Breast epithelium (tissue), 4 donors: ENCODE measurements around the gene NUTF2. TPM values are rescaled to one million over a fixed set of nuclear protein-coding genes. Genes with fewer than 3 reads are reported as not detected.

Experiments
- DNase-seq, 2 donors: peaks; one replicate each; pipeline ENCODE4 v3.0.0-alpha.2; 2019; ENCODE audit warnings: low spot score in 2 of 2
- H3K27ac ChIP-seq, 2 donors: fragments of 200-600 bp; sonication (generic) in 1 of 2; one replicate each; pipeline ENCODE4 v1.5.1; 2016 to 2019; ENCODE audit warnings: mild to moderate bottlenecking in 1 of 2
- H3K27me3 ChIP-seq, 2 donors: fragments of 200-600 bp; sonication (generic) in 1 of 2; one replicate each; pipeline versions ENCODE4 v1.5.1 to v1.6.0; 2017 to 2019; ENCODE audit warnings: control low read depth in 1 of 2, mild to moderate bottlenecking in 1 of 2
- H3K36me3 ChIP-seq: fragments of 200-600 bp; one replicate; pipeline ENCODE4 v1.5.1; 2019
- H3K4me1 ChIP-seq, 2 donors: fragments of 200-600 bp; sonication (generic); one replicate each; pipeline ENCODE4 v1.5.1; 2016 to 2019; ENCODE audit warnings: control low read depth in 1 of 2
- H3K4me3 ChIP-seq, 3 donors: fragments of 200-600 bp; sonication (generic); 1 replicate in 2 of 3; 2 replicates in 1 of 3; pipeline ENCODE4 v1.5.1; 2016 to 2019; ENCODE audit warnings: mild to moderate bottlenecking in 3 of 3, moderate library complexity in 2 of 3
- H3K9me3 ChIP-seq, 2 donors: fragments of 200-600 bp; sonication (generic) in 1 of 2; one replicate each; pipeline ENCODE4 v1.5.1; 2016 to 2019; ENCODE audit warnings: control low read depth in 1 of 2
- CTCF ChIP-seq, 3 donors: fragments of 450-650 bp; IDR thresholded peaks; one replicate each; pipeline ENCODE4 v1.5.1; 2016 to 2017; ENCODE audit warnings: antibody characterized with exemption in 3 of 3, mild to moderate bottlenecking in 3 of 3, moderate library complexity in 3 of 3
- POLR2A ChIP-seq: fragments of 450-650 bp; IDR thresholded peaks from one replicate; pipeline ENCODE4 v1.6.1; 2016; ENCODE audit warnings: antibody characterized with exemption, mild to moderate bottlenecking, moderate library complexity
- POLR2AphosphoS5 ChIP-seq, 3 donors: sonication (generic); formaldehyde crosslinking; IDR thresholded peaks; one replicate each; pipeline ENCODE4 v1.6.1; 2017; ENCODE audit warnings: antibody characterized with exemption in 3 of 3
- intact Hi-C: fragments of 100-400 bp; cut with DNase I; formaldehyde crosslinking; loops from one replicate; pipeline ENCODE4 v1.15.1; 2023; ENCODE audit warnings: low total_unique reads
- total RNA-seq, 3 donors: library from RNA; depleted of rRNA; stranded (reverse); fragments of >200 nt; gene quantifications; one replicate each; pipeline ENCODE4 v1.1.0, GENCODE V29; 2016

NUTF2 gene
- total RNA-seq = 100 to 1,000 TPM in 1 of 3 donors, 10 to 100 TPM in 2; 91.5 to 168 (median 94.8) TPM

GRCh38 chr16:67846320-67847063, at the start of gene NUTF2:
Gene NUTF2 (plus strand): TSS chr16:67846933. CDS start chr16:67865131, 18,198 bp downstream.
- peaks cover 18 to 31% of the 10 kb centered on the region in 2 donors for H3K4me1 ChIP-seq
- H3K27ac ChIP-seq = peak within 1 kb of the TSS; percentile 92 to 94

GRCh38 chr16:67800338-67800926, 46.3 kb upstream of the NUTF2 start:
- Histone ChIP-seq H3K9me3 (no peaks in the 10 kb centered on the region), H3K27me3 (no peaks in the 10 kb centered on the region), H3K27ac (no peak overlapping the region), H3K36me3 (no peaks in the 10 kb centered on the region), H3K4me3 (no peak overlapping the region), H3K4me1 (peaks cover 0 to 4% of the 10 kb centered on the region in 2 donors)
- DNase-seq = no peak
- TF ChIP-seq POLR2AphosphoS5 (IDR thresholded peaks at IDR 0.05) (no peak), POLR2A (no peak), CTCF (IDR thresholded peaks at IDR 0.05) (no peak)
- intact Hi-C loops = loop anchor here (10.0 kb wide), 1 partner anchor 136 kb away; the partner anchor contains the start of genes ACD, C16orf86, ENKD1 and PARD6A

More at GRCh38 chr16:67846320-67847063, at the start of gene NUTF2:
- intact Hi-C loops = no loop called here
- DNase-seq = peak; percentile 92 to 94
- peak within 1 kb of the TSS; percentile 91 to 98 (median 95) for H3K4me3 ChIP-seq
- peak; percentile 66 for TF ChIP-seq POLR2A
- TF ChIP-seq POLR2AphosphoS5 (IDR thresholded peaks at IDR 0.05) = peak; percentile 82 to 86 (median 85)
- TF ChIP-seq CTCF (IDR thresholded peaks at IDR 0.05) = peak in 1 of 3 donors; percentile 10
- no peaks in the 10 kb centered on the region for H3K36me3 ChIP-seq
- no peaks in the 10 kb centered on the region for H3K9me3 ChIP-seq
- H3K27me3 ChIP-seq = no peaks in the 10 kb centered on the region

- H3K4me1 ChIP-seq = peaks cover 0 to 8% of the 10 kb centered on the region in 2 donors
- TF ChIP-seq POLR2AphosphoS5 (IDR thresholded peaks at IDR 0.05) (no peak), POLR2A (no peak), CTCF (IDR thresholded peaks at IDR 0.05) (no peak)
- H3K4me3 ChIP-seq = no peak overlapping the region
- H3K36me3 ChIP-seq = no peaks in the 10 kb centered on the region
- intact Hi-C loops = loop anchor here (10.0 kb wide), 1 partner anchor 136 kb away; the partner anchor contains the start of genes ACD, C16orf86, ENKD1 and PARD6A
- no peaks in the 10 kb centered on the region for H3K27me3 ChIP-seq
- H3K27ac ChIP-seq = no peak overlapping the region
- DNase-seq = no peak
- H3K9me3 ChIP-seq = no peaks in the 10 kb centered on the region
Measured at GRCh38 chr16:67801241-67801640, 45.5 kb upstream of the NUTF2 start.

GRCh38 chr16:67801883-67802282, 44.9 kb upstream of the NUTF2 start:
- no peaks in the 10 kb centered on the region for H3K27me3 ChIP-seq
- H3K9me3 ChIP-seq = no peaks in the 10 kb centered on the region
- no peak overlapping the region for H3K4me3 ChIP-seq
- intact Hi-C loops = loop anchor here (10.0 kb wide), 1 partner anchor 137 kb away; the partner anchor contains the start of genes ACD, C16orf86, ENKD1 and PARD6A
- no peaks in the 10 kb centered on the region for H3K36me3 ChIP-seq
- H3K27ac ChIP-seq = no peak overlapping the region
- peaks cover 0 to 8% of the 10 kb centered on the region in 2 donors for H3K4me1 ChIP-seq
- TF ChIP-seq POLR2AphosphoS5 (IDR thresholded peaks at IDR 0.05) (no peak), POLR2A (no peak), CTCF (IDR thresholded peaks at IDR 0.05) (no peak)
- no peak for DNase-seq

GRCh38 chr16:67803894-67804293, 42.8 kb upstream of the NUTF2 start:
- Histone ChIP-seq H3K36me3 (no peaks in the 10 kb centered on the region), H3K4me3 (no peak overlapping the region), H3K4me1 (peaks cover 0 to 8% of the 10 kb centered on the region in 2 donors), H3K27ac (no peak overlapping the region), H3K9me3 (no peaks in the 10 kb centered on the region), H3K27me3 (no peaks in the 10 kb centered on the region)
- intact Hi-C loops = loop anchor here (10.0 kb wide), 1 partner anchor 139 kb away; the partner anchor contains the start of genes ACD, C16orf86, ENKD1 and PARD6A
- TF ChIP-seq POLR2A (no peak), POLR2AphosphoS5 (IDR thresholded peaks at IDR 0.05) (no peak), CTCF (IDR thresholded peaks at IDR 0.05) (no peak)
- DNase-seq = no peak
